K562 (cell line): Measurements from ENCODE around the gene CNIH4. TPM values are rescaled to one million over a fixed set of nuclear protein-coding genes. Genes with fewer than 3 reads are reported as not detected.

ENCODE experiments used
- HDAC1 ChIP-seq, 2 experiments: fragments of 450-650 bp; IDR thresholded peaks; 2 replicates each; pipeline ENCODE4 v1.6.1; 2016 to 2017; ENCODE audit warnings: inconsistent platforms in 1 of 2, mild to moderate bottlenecking in 1 of 2, moderate library complexity in 1 of 2
- MAFF ChIP-seq: IDR thresholded peaks from 2 replicates; pipeline ENCODE4 v1.6.1; 2012; ENCODE audit warnings: low read length, improper control_type of control experiment
- PRMT5 ChIP-seq: sonication (generic); formaldehyde crosslinking; IDR thresholded peaks from 2 replicates; pipeline ENCODE4 v1.5.0; 2020; ENCODE audit warnings: missing genetic modification reagents
- SMAD3 ChIP-seq: fragments of 450-650 bp; formaldehyde crosslinking; conservative IDR thresholded peaks from 2 replicates; pipeline ENCODE4 v1.4.0; 2020; ENCODE audit warnings: mild to moderate bottlenecking
- SMARCB1 ChIP-seq: IDR thresholded peaks from 2 replicates; pipeline ENCODE4 v1.6.1; 2011; ENCODE audit warnings: improper control_type of control experiment, low read depth; ENCODE audit not compliant: insufficient read length
- SMC3 ChIP-seq: conservative IDR thresholded peaks from 2 replicates; pipeline ENCODE4 v1.6.1; 2011; ENCODE audit warnings: low read depth, low read length, improper control_type of control experiment; ENCODE audit not compliant: insufficient read depth
- YY1 ChIP-seq, 3 experiments: IDR thresholded peaks; 2 replicates each; pipeline ENCODE4 v1.6.1; 2011; ENCODE audit warnings: low read length in 2 of 3, mild to moderate bottlenecking in 2 of 3, moderate library complexity in 2 of 3, borderline replicate concordance in 1 of 3, control low read depth in 1 of 3, low read depth in 1 of 3; ENCODE audit not compliant: insufficient read depth in 3 of 3, insufficient replicate concordance in 2 of 3, control insufficient read depth in 1 of 3, insufficient read length in 1 of 3; ENCODE audit errors: extremely low read depth in 1 of 3
- ZBTB5 ChIP-seq: fragments of 450-650 bp; IDR thresholded peaks from 2 replicates; pipeline ENCODE4 v1.6.1; 2017; ENCODE audit warnings: antibody characterized with exemption
- ZC3H11A ChIP-seq: IDR thresholded peaks from 2 replicates; pipeline ENCODE4 v1.6.1; 2012; ENCODE audit warnings: low read depth, low read length, improper control_type of control experiment
- ZNF146 ChIP-seq: IDR thresholded peaks from one replicate; pipeline ENCODE4 v1.6.1; 2018; ENCODE audit warnings: missing compliant biosample characterization; ENCODE audit not compliant: unreplicated experiment
- ZNF280B ChIP-seq: fragments of 250-450 bp; sonication (Bioruptor Pico); IDR thresholded peaks from 2 replicates; pipeline ENCODE4 v1.5.1; 2021; ENCODE audit warnings: mild to moderate bottlenecking
- ZNF444 ChIP-seq: fragments of 250-450 bp; sonication (Bioruptor Pico); IDR thresholded peaks from 2 replicates; pipeline ENCODE4 v1.4.0; 2020; ENCODE audit warnings: mild to moderate bottlenecking, moderate library complexity
- ZNF766 ChIP-seq: fragments of 200-800 bp; sonication (Bioruptor generic); conservative IDR thresholded peaks from 2 replicates; pipeline ENCODE4 v1.6.1; 2016; ENCODE audit warnings: missing genetic modification characterization, missing compliant biosample characterization
- polyA plus RNA-seq, 8 experiments: library from polyadenylated mRNA; depleted of rRNA in 4 of 8; stranded (reverse) in 5 of 8; unstranded in 3 of 8; fragments of >200 nt; fragmentation: Nextera tagmentation in 2 of 8; fragmentation: Illumina TruSeq in 1 of 8; extraction: Ambion mirVana in 2 of 8; extraction: Trizol in 1 of 8; gene quantifications; 2 replicates each; pipeline versions ENCODE4 v1.2.1 to v1.2.3, GENCODE V29; 2011 to 2014; ENCODE audit warnings: inconsistent platforms in 1 of 8, missing spikeins in 1 of 8
- total RNA-seq, 7 experiments: library from RNA; depleted of rRNA in 6 of 7; stranded (reverse); fragments of >200 nt in 6 of 7; fragmentation: Illumina TruSeq in 2 of 7; extraction: Trizol in 2 of 7; gene quantifications; 2 replicates each; pipeline versions ENCODE4 v1.2.1 to v1.2.3, GENCODE V29; 2011 to 2021; ENCODE audit warnings: low replicate concordance in 1 of 7
- TF ChIP-seq, protein P1 (sequence below), 2 experiments: IDR thresholded peaks in 1 of 2; conservative IDR thresholded peaks in 1 of 2; 2 replicates each; pipeline ENCODE4 v1.6.1; 2016; ENCODE audit warnings: low read depth in 2 of 2, mild to moderate bottlenecking in 1 of 2, missing compliant biosample characterization in 1 of 2, missing genetic modification characterization in 1 of 2, moderate library complexity in 1 of 2
- TF ChIP-seq, protein P2 (sequence below): fragments of 250-450 bp; sonication (Bioruptor Pico); IDR thresholded peaks from 2 replicates; pipeline ENCODE4 v1.8.0; 2021; ENCODE audit warnings: mild to moderate bottlenecking, moderate library complexity
- TF ChIP-seq, protein P3 (sequence below): sonication (generic); formaldehyde crosslinking; IDR thresholded peaks from 2 replicates; pipeline ENCODE4 v1.8.1; 2023; ENCODE audit warnings: mild to moderate bottlenecking, missing genetic modification reagents

The CNIH4 gene
- total and polyA plus RNA-seq, 9 of the 15 experiments (the other 6 are each of a cell fraction or from before 2014, with no cell fraction given) = 41.3 to 266 (median 61.1) TPM

DNA sequence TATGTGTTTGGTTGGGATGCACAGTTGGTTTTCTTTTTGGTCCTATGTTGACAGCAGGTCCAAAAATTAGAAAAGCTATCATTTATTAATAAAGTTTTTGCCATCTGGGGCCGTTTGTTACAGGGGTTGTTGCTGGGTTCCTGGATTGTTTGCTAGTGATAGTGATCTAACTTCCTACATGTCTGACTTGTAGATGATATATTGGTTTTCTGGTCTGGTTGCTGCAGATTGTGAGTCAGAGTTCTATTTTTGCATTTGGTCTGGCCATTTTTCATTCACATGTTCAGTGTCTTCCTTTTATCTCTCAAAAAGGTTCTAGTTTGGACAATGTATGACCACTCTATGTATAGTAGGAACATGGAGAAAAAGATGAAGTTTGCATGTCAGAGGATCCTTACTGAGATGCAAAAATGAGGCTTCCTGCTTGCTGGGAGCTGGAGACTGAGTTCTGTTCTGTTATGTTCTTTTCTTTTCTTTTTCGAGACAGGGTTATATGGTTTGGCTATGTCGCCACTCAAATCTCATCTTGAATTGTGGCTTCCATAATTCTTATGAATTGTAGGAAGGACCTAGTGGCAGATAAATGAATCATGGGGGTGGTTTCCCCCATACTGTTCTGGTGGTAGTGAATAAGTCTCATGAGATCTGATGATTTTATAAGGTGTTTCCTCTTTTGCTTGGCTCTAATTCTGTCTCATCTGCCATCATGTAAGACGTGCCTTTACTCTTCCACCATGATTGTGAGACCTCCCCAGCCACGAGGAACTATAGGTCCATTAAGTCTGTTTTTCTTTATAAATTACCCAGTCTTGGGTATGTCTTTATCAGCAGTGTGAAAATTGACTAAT, 22.5 kb upstream of the CNIH4 start (continued):
- TF ChIP-seq ZBTB5 (no peak), ZNF146 (no peak), ZNF444 (CRISPR knock-in tag) (no peak), SMAD3 (CRISPR knock-in tag) (peak; percentile 78; the same call in 1 of the 2 replicates), MAFF (no peak), PRMT5 (CRISPR knock-in tag) (no peak), ZNF280B (no peak), ZNF766 (CRISPR knock-in tag) (no peak), SMARCB1 (no peak), ZC3H11A (no peak), YY1 (IDR thresholded peaks at IDR 0.05; ENCODE audit: borderline replicate concordance in 1 of 3, control insufficient read depth in 1 of 3, extremely low read depth in 1 of 3, insufficient read depth in 3 of 3, insufficient read length in 1 of 3, insufficient replicate concordance in 2 of 3, low read depth in 1 of 3, low read length in 2 of 3) (peak in 1 of 3 experiments; percentile 4), HDAC1 (IDR thresholded peaks at IDR 0.05) (0 out of 4 replicates have a peak, but pooled peaks of 1 of the 2 experiments have one; percentile 38), SMC3 (no peak)
- TF ChIP-seq, protein P1, sequence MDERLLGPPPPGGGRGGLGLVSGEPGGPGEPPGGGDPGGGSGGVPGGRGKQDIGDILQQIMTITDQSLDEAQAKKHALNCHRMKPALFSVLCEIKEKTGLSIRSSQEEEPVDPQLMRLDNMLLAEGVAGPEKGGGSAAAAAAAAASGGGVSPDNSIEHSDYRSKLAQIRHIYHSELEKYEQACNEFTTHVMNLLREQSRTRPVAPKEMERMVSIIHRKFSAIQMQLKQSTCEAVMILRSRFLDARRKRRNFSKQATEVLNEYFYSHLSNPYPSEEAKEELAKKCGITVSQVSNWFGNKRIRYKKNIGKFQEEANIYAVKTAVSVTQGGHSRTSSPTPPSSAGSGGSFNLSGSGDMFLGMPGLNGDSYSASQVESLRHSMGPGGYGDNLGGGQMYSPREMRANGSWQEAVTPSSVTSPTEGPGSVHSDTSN (CRISPR knock-in tag; IDR thresholded peaks at IDR 0.05; ENCODE audit: low read depth) = peak; percentile 62
- TF ChIP-seq, protein P1 (tag; conservative IDR thresholded peaks at IDR 0.05; ENCODE audit: low read depth) = peak; percentile 95
- TF ChIP-seq, protein P2, sequence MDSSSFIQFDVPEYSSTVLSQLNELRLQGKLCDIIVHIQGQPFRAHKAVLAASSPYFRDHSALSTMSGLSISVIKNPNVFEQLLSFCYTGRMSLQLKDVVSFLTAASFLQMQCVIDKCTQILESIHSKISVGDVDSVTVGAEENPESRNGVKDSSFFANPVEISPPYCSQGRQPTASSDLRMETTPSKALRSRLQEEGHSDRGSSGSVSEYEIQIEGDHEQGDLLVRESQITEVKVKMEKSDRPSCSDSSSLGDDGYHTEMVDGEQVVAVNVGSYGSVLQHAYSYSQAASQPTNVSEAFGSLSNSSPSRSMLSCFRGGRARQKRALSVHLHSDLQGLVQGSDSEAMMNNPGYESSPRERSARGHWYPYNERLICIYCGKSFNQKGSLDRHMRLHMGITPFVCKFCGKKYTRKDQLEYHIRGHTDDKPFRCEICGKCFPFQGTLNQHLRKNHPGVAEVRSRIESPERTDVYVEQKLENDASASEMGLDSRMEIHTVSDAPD (CRISPR knock-in tag) = no peak
- TF ChIP-seq, protein P3, sequence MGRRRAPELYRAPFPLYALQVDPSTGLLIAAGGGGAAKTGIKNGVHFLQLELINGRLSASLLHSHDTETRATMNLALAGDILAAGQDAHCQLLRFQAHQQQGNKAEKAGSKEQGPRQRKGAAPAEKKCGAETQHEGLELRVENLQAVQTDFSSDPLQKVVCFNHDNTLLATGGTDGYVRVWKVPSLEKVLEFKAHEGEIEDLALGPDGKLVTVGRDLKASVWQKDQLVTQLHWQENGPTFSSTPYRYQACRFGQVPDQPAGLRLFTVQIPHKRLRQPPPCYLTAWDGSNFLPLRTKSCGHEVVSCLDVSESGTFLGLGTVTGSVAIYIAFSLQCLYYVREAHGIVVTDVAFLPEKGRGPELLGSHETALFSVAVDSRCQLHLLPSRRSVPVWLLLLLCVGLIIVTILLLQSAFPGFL = 0 out of 2 replicates have a peak, but pooled peaks have one; percentile 5
